ENCODE data around the gene ECT2L.

ECT2L gene

GRCh38 chr6:138943089-138943625, 147.3 kb downstream of the ECT2L start:
- DNase-seq (ENCODE audit: low spot score): no peak

GRCh38 chr6:138944412-138944811, 148.5 kb downstream of the ECT2L start:
- DNase-seq (ENCODE audit: low spot score): peak; percentile 75

- DNase-seq (ENCODE audit: low spot score): no peak
These were observed 149.5 kb downstream of the ECT2L start for GRCh38 chr6:138945354-138945753.

GRCh38 chr6:138948004-138948403, 152.1 kb downstream of the ECT2L start:
- no peak for DNase-seq (ENCODE audit: low spot score)

- DNase-seq (ENCODE audit: low spot score): peak; percentile 13
These were observed 152.8 kb downstream of the ECT2L start for GRCh38 chr6:138948546-138949179.

GRCh38 chr6:138953451-138953850, 157.6 kb downstream of the ECT2L start:
- peak; percentile 69 for DNase-seq (ENCODE audit: low spot score)
